Heart left ventricle (tissue), 13 donors: ENCODE data around the gene APOLD1.

Source experiments
- CTCF ChIP-seq, 12 donors: fragments of 200-600 bp; sonication (generic) in 4 of 12; IDR thresholded peaks; one replicate each; pipeline versions ENCODE4 v1.5.0 to v1.8.0; 2018 to 2022; ENCODE audit warnings: antibody characterized with exemption in 12 of 12, mild to moderate bottlenecking in 5 of 12
- POLR2A ChIP-seq, 2 donors: fragments of 450-650 bp; IDR thresholded peaks; one replicate each; pipeline ENCODE4 v1.6.1; 2017; ENCODE audit warnings: antibody characterized with exemption in 2 of 2, mild to moderate bottlenecking in 2 of 2, moderate library complexity in 2 of 2
- donor health status: ischemic (EF 13 %, LVEDD 7.1; RV severe dilation, severe dysfunction).
- donor health status: DM: no; HTN: yes; CAD: no.
- donor health status: DM: no; HTN: no; CAD: no.
- donor health status: ischemic (EF 25% LVEDD 6.9; RV normal size, moderate dysfunction).
- donor health status: ischemic (EF 25% LVEDD 5.7; RV mildly dilated, moderate dysfunction).
- donor health status: ischemic (EF 35%, LVEDD 5.7; RV mildly dilated, moderate dysfunction).
- donor health status: nonischemic (EF 11% LVEDD 7.7; RV severe dilation, severe dysfunction).
- donor health status: DM: yes; HTN: yes; CAD: no.
- donor health status: PGD.
- donor health status: ischemic (EF 29% LVEDD 5.4; RV normal size, mild dysfunction).
- donor health status: nonischemic (EF 23%, LVEDD 6.1; RV moderate dilation, normal function).

GRCh38 chr12:12784116-12784515, 1.3 kb upstream of the APOLD1 start:
- TF ChIP-seq CTCF (IDR thresholded peaks at IDR 0.05): no peak
- no peak for TF ChIP-seq POLR2A (IDR thresholded peaks at IDR 0.05)
